ENCODE results near the gene KLK2.

DNA sequence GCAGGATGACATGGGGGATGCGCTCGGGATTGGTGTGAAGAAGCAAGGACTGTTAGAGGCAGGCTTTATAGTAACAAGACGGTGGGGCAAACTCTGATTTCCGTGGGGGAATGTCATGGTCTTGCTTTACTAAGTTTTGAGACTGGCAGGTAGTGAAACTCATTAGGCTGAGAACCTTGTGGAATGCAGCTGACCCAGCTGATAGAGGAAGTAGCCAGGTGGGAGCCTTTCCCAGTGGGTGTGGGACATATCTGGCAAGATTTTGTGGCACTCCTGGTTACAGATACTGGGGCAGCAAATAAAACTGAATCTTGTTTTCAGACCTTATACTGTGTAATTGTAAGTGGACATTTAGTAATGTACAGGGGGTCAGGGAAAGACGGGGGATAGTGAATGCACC, 7.0 kb downstream of the KLK2 start:
- TF ChIP-seq POLR2A (IDR thresholded peaks at IDR 0.05) = no peak
- TF ChIP-seq, protein P1, sequence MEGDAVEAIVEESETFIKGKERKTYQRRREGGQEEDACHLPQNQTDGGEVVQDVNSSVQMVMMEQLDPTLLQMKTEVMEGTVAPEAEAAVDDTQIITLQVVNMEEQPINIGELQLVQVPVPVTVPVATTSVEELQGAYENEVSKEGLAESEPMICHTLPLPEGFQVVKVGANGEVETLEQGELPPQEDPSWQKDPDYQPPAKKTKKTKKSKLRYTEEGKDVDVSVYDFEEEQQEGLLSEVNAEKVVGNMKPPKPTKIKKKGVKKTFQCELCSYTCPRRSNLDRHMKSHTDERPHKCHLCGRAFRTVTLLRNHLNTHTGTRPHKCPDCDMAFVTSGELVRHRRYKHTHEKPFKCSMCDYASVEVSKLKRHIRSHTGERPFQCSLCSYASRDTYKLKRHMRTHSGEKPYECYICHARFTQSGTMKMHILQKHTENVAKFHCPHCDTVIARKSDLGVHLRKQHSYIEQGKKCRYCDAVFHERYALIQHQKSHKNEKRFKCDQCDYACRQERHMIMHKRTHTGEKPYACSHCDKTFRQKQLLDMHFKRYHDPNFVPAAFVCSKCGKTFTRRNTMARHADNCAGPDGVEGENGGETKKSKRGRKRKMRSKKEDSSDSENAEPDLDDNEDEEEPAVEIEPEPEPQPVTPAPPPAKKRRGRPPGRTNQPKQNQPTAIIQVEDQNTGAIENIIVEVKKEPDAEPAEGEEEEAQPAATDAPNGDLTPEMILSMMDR (IDR thresholded peaks at IDR 0.05) = no peak

All from right lobe of liver (tissue), 4 donors.